Ovary (tissue), 9 donors: ENCODE measurements around the gene KCNIP1. TPM values are rescaled to one million over a fixed set of nuclear protein-coding genes. Genes with fewer than 3 reads are reported as not detected.

Source experiments
- DNase-seq, 5 donors: peaks; one replicate each; pipeline ENCODE4 v3.0.0-alpha.2; 2019 to 2020
- H3K27ac ChIP-seq, 2 donors: fragments of 200-600 bp; one replicate each; pipeline versions ENCODE4 v1.5.1 to v1.8.0; 2019 to 2022
- H3K27me3 ChIP-seq: fragments of 200-600 bp; one replicate; pipeline ENCODE4 v1.8.0; 2022
- H3K36me3 ChIP-seq: fragments of 200-600 bp; sonication (generic); one replicate; pipeline ENCODE4 v1.5.1; 2019
- H3K4me1 ChIP-seq: one replicate; pipeline ENCODE4 v1.8.1; 2013; ENCODE audit warnings: mild to moderate bottlenecking, moderate library complexity; ENCODE audit not compliant: insufficient read depth
- H3K4me3 ChIP-seq: fragments of 200-600 bp; sonication (generic); one replicate; pipeline ENCODE4 v1.5.1; 2017
- H3K9me3 ChIP-seq, 2 donors: fragments of 200-600 bp in 1 of 2; sonication (generic) in 1 of 2; one replicate each; pipeline versions ENCODE4 v1.5.1 to v1.8.1; 2013 to 2019; ENCODE audit warnings: mild to moderate bottlenecking in 1 of 2, moderate library complexity in 1 of 2
- EP300 ChIP-seq: sonication (generic); formaldehyde crosslinking; IDR thresholded peaks from one replicate; pipeline ENCODE4 v1.6.1; 2017; ENCODE audit warnings: antibody characterized with exemption
- POLR2A ChIP-seq: fragments of 450-650 bp; IDR thresholded peaks from one replicate; pipeline ENCODE4 v1.6.1; 2017; ENCODE audit warnings: antibody characterized with exemption, mild to moderate bottlenecking, moderate library complexity
- WGBS, 3 donors: extraction: QIAGEN DNeasy Blood & Tissue Kit in 1 of 3; methylation state at CpG; one replicate each; pipeline versions ENCODE4 v1.1.5 to v1.1.7; 2013 to 2017; 5-methylcytosine and 5-hydroxymethylcytosine counted together
- intact Hi-C, 4 donors: fragments of 100-400 bp; cut with DNase I; formaldehyde crosslinking; loops; one replicate each; pipeline versions ENCODE4 v1.11.0 to v1.15.1; 2022 to 2023
- polyA plus RNA-seq, 2 donors: library from polyadenylated mRNA; stranded (reverse); fragments of 200-250 nt in 1 of 2; fragments of 350-450 nt in 1 of 2; fragmentation: Illumina TruSeq in 1 of 2; extraction: RNeasy Lipid Tissue Mini Kit (QIAGEN cat#74804) in 1 of 2; gene quantifications; one replicate each; pipeline ENCODE4 v1.2.3, GENCODE V29; 2013 to 2014
- total RNA-seq, 7 donors: library from RNA; depleted of rRNA in 2 of 7; stranded (reverse); fragments of >200 nt in 2 of 7; fragmentation: NEBNext Ultra II Directional in 3 of 7; extraction: Animal tissue kit (Norgen Biotek cat#: 25700) in 3 of 7; gene quantifications; one replicate each; pipeline versions ENCODE4 v1.1.0 to v1.2.4, GENCODE V29; 2016 to 2023
- TF ChIP-seq, protein P1 (sequence below), 3 donors: fragments of 450-650 bp in 2 of 3; fragments of 200-600 bp in 1 of 3; IDR thresholded peaks; one replicate each; pipeline versions ENCODE4 v1.5.1 to v1.8.0; 2016 to 2022; ENCODE audit warnings: antibody characterized with exemption in 3 of 3, mild to moderate bottlenecking in 1 of 3
- donor health status: DM: no; HTN: no; CAD: no; lungs with moderate emphysema.
- donor health status: DM: no; HTN: no; CAD: no.
- donor health status: Bipolar disorder and iron deficiency.
- donor health status: DM: yes; HTN: yes; CAD: no.
- donor health status: DM: no; HTN: no; CAD: no.
- donor health status: DM: yes; HTN: yes; CAD: no.

KCNIP1 gene
- total and polyA plus RNA-seq, 9 donors = 0.20 to 2.2 (median 0.66) TPM

DNA sequence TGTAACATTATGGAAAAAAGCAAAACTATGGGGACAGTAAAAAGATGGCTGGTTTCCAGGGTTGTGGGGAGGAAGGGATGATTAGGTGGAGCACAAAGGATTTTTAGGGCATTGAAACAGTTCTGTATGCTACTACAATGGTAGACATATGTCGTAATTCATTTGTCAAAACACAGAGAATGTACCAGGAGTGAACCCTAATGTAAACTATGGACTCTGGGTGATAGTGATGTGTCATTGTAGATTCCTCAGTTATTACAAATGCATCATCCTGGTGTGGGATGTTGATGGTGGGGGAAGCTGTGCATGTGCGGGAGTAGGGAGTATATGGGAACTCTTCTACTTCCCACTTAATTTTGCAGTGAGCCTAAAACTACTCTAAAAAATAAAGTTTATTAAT, 144.7 kb downstream of the KCNIP1 start:
- Histone ChIP-seq H3K27ac (no peak overlapping the region), H3K36me3 (no peaks in the 10 kb centered on the region), H3K9me3 (no peaks in the 10 kb centered on the region), H3K4me3 (no peak overlapping the region), H3K4me1 (no peaks in the 10 kb centered on the region), H3K27me3 (no peaks in the 10 kb centered on the region)
- no peak for DNase-seq
- intact Hi-C loops = no loop called here
- WGBS, 3 donors = 69 to 87% (median 79%) methylated on average over 2 of the region's 2 CpGs
- TF ChIP-seq EP300 (no peak), POLR2A (no peak)
- TF ChIP-seq, protein P1, sequence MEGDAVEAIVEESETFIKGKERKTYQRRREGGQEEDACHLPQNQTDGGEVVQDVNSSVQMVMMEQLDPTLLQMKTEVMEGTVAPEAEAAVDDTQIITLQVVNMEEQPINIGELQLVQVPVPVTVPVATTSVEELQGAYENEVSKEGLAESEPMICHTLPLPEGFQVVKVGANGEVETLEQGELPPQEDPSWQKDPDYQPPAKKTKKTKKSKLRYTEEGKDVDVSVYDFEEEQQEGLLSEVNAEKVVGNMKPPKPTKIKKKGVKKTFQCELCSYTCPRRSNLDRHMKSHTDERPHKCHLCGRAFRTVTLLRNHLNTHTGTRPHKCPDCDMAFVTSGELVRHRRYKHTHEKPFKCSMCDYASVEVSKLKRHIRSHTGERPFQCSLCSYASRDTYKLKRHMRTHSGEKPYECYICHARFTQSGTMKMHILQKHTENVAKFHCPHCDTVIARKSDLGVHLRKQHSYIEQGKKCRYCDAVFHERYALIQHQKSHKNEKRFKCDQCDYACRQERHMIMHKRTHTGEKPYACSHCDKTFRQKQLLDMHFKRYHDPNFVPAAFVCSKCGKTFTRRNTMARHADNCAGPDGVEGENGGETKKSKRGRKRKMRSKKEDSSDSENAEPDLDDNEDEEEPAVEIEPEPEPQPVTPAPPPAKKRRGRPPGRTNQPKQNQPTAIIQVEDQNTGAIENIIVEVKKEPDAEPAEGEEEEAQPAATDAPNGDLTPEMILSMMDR (IDR thresholded peaks at IDR 0.05) = no peak

DNA sequence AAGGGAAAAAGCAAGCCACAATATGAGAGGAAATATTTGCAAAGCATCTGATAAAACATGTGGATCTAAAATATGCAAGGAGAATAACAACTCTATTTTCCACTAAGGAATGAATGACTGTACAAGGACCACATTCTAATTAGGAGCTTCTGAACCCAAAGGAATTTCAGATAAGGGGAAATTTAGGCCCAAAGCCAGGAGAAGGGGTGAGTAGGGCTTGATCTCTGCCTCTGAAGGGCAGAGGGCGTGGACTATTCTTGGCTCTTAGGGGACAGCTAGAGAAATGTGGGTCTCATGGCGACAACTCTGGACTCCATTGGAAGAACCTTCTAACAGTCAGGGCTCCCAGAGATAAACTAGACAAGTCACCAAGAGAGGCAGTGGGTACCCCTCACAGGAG, 147.0 kb downstream of the KCNIP1 start:
- intact Hi-C loops = no loop called here
- 75 to 83% (median 81%) methylated on average over 2 of the region's 2 CpGs for WGBS, 3 donors
- no peaks in the 10 kb centered on the region for H3K36me3 ChIP-seq

DNA sequence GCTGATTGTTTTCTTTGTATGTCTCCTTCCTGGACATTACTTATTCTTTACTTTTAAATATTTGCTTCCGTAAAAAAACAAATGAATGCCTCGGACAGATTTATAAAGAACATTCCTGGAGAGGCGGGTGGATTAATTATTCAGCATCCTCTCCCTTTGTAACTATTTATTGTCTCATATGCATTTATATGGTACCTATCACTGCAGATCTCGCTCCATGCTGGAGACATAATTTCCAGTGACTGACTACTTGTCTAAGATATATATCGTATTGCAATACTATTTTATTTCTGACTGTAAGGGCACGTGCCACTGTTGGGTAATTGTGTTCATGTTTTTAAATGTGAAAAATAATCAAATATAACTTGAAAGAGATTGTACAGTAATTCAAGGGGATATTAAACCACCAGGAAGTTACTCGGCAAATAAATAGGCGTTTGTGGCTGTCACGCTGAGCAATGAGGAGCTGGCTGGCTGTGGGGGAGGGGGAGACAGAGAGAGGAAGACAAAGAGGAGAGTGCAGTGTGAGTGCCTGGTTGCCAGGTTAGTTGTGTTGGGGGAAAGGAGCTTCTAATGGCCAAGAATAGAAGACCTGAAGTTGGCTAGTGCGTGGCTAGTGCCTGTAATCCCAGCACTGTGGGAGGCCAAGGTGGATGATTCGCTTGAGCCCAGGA, 147.9 kb downstream of the KCNIP1 start:
- Histone ChIP-seq H3K4me3 (no peak overlapping the region), H3K36me3 (no peaks in the 10 kb centered on the region), H3K4me1 (no peaks in the 10 kb centered on the region), H3K27ac (no peak overlapping the region), H3K9me3 (no peaks in the 10 kb centered on the region), H3K27me3 (no peaks in the 10 kb centered on the region)
- 70 to 78% (median 72%) methylated on average over 11 of the region's 11 CpGs for WGBS, 3 donors
- no peak for TF ChIP-seq EP300
- intact Hi-C loops = no loop called here
- DNase-seq = no peak

More for the DNA sequence above, 147.0 kb downstream of the KCNIP1 start:
- no peak for DNase-seq
- no peak overlapping the region for H3K27ac ChIP-seq
- no peaks in the 10 kb centered on the region for H3K27me3 ChIP-seq
- TF ChIP-seq, protein P1 (IDR thresholded peaks at IDR 0.05) = no peak
- TF ChIP-seq POLR2A (no peak), EP300 (no peak)
- H3K4me1 ChIP-seq = no peaks in the 10 kb centered on the region
- H3K4me3 ChIP-seq = no peak overlapping the region
- no peaks in the 10 kb centered on the region for H3K9me3 ChIP-seq

DNA sequence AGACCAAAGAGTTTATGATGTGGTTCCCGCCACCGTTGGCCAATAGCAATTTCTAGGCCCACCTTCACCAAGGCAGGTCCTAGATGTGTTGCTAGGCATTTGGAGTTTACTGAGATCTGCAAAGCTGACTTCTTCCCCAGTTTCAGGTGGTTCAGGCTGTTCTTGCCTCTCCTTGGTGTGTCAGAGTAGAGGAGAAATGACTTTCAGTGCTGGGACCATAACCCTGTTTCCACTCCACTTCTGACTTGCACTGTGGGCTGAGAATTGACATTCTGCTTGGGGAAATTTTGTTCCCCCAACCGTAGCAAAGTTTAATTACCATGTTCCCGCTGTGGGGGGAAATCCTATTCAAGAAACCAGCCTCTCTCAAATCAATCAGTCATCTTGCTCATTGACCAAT, 151.7 kb downstream of the KCNIP1 start:
- Histone ChIP-seq H3K36me3 (no peaks in the 10 kb centered on the region), H3K4me3 (no peak overlapping the region), H3K9me3 (no peaks in the 10 kb centered on the region), H3K4me1 (no peaks in the 10 kb centered on the region), H3K27ac (no peak overlapping the region), H3K27me3 (no peaks in the 10 kb centered on the region)
- 87 to 95% (median 89%) methylated on average over 4 of the region's 4 CpGs for WGBS, 3 donors
- intact Hi-C loops = no loop called here
- TF ChIP-seq, protein P1 (IDR thresholded peaks at IDR 0.05) = no peak
- TF ChIP-seq POLR2A (no peak), EP300 (no peak)
- no peak for DNase-seq

DNA sequence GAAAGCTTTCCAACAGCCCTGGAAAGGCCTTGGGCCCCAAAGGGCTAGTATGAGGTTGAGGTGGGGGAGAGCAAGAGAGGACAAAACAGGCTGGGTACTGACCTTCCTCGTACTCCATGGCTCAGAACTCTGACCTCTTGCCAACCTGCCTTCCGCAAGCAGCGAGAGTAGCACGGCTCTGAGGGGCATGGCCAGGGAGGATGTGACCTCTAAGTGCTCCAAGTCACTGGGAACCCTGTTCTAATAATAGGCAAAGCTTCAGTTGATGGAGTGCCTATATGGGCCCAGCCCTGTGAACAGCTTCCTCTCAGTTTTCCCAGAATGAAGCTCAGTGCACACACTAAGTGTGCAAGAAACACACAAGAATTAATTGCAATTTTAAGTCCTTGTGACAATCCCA, 152.1 kb downstream of the KCNIP1 start:
- TF ChIP-seq EP300 = no peak
- TF ChIP-seq POLR2A = no peak
- TF ChIP-seq, protein P1 (IDR thresholded peaks at IDR 0.05) = no peak
- Histone ChIP-seq H3K27ac (no peak overlapping the region), H3K4me3 (no peak overlapping the region), H3K9me3 (no peaks in the 10 kb centered on the region), H3K27me3 (no peaks in the 10 kb centered on the region), H3K4me1 (no peaks in the 10 kb centered on the region), H3K36me3 (no peaks in the 10 kb centered on the region)
- DNase-seq = no peak
- WGBS, 3 donors = 65 to 79% (median 75%) methylated on average over 4 of the region's 4 CpGs
- intact Hi-C loops = no loop called here
